SK-N-MC (cell line): ENCODE data around the gene KIDINS220.
A peak's percentile ranks its signal among the peaks of the same experiment; 100 is the strongest.

Experiments used
- EZH2 ChIP-seq: fragments of 200-600 bp; sonication (generic); IDR thresholded peaks from one replicate; pipeline ENCODE4 v1.6.1; 2017; ENCODE audit warnings: antibody characterized with exemption
- POLR2AphosphoS5 ChIP-seq: IDR thresholded peaks from 2 replicates; pipeline ENCODE4 v1.6.1; 2012; ENCODE audit warnings: mild to moderate bottlenecking, low read depth, low read length, borderline replicate concordance

DNA sequence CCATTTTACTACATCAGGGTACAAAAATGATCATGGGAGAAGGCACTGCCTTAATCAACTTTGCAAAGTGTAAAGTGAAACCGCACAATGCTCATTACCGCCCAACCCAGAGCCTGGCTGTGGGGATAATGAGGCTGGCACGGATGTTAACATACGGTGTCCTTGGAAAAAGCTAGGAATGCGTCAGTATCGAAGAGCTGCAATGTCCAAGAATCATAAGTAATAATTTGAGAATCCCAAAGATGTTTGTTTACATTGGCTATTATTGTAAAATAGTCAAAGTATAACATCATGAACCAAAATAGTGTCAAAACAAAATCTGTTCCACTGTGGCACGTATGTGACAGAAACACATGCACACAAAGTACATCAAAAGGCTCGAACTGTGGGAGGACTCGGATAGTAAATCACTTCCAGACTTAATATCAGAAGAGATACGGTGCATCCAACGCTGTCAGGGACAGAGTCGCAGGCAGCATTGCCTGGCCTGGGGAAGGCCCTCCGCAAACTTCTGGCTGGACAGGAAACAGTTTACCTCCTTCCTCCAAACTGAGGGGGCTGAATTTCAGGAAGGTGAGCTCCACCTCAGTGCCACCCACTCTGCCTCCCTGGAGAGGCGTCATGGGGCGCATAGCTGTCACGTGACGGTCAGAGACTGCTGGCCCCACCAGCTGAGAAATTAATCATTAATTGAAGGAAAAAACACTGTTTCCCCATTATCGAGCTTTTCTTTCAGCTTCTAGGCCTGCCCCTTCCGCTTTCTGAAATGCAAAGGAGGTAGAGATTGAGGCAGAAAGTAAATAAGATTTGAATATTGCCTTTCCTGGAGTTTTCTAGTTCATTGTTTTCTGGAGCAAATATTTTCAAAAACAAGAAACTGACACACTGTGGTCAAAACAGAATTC lies 157.3 kb downstream of the KIDINS220 start:
- TF ChIP-seq EZH2 = no peak
- TF ChIP-seq POLR2AphosphoS5 = peak; percentile 37; the same call in 1 of the 2 replicates
